HUES64 (cell line): ENCODE results near the gene ACTL7A.
"Not testable (repeated sequence)": the region's sequence is repeated elsewhere in the genome, so short reads cannot be mapped to it uniquely, and the experiment has no call there.

Experiments used
- H3K27ac ChIP-seq: 2 replicates; pipeline ENCODE4 v1.7.0; 2013; ENCODE audit warnings: low read depth, low read length, inconsistent platforms
- H3K27me3 ChIP-seq: 2 replicates; pipeline ENCODE4 v1.6.1; 2013; ENCODE audit warnings: mild to moderate bottlenecking, low read length; ENCODE audit not compliant: insufficient read depth
- H3K36me3 ChIP-seq: 2 replicates; pipeline ENCODE4 v1.6.1; 2013; ENCODE audit warnings: mild to moderate bottlenecking, low read length; ENCODE audit not compliant: insufficient read depth
- H3K4me1 ChIP-seq: 2 replicates; pipeline ENCODE4 v1.6.1; 2013; ENCODE audit warnings: mild to moderate bottlenecking, low read length, moderate library complexity; ENCODE audit not compliant: insufficient read depth
- H3K4me3 ChIP-seq: 2 replicates; pipeline ENCODE4 v1.5.1; 2013; ENCODE audit warnings: mild to moderate bottlenecking, low read length, moderate library complexity
- H3K9ac ChIP-seq: 2 replicates; pipeline ENCODE4 v1.6.1; 2013; ENCODE audit warnings: mild to moderate bottlenecking, low read depth, low read length
- H3K9me3 ChIP-seq: 2 replicates; pipeline ENCODE4 v1.6.1; 2013; ENCODE audit warnings: low read depth, low read length; ENCODE audit not compliant: insufficient read depth
- WGBS: fragments of 150-250, 120-280 bp; methylation state at CpG from one replicate; pipeline ENCODE4 v1.1.7; 2013; ENCODE audit warnings: missing lambda C conversion rate; 5-methylcytosine and 5-hydroxymethylcytosine counted together

ACTL7A gene

DNA sequence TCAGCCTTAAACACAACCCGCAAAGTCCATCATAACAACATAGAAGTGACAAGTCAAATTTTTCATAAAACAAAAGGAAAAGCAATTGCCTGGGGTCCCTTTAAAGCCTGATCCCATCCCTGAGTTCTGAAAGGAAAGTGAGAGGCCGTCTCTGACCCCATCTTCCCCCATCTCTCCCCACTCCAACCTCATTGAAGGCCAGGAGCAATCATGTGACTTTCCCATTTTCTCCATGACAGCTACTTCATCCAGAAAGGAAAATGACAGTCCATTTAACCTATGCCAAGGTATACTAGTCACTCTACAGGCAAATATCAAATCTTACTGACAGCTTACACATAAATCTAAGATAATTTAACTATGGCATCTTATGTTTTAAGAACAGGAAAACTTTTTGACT is 15.5 kb downstream of the ACTL7A start:
- no peak overlapping the region for H3K9ac ChIP-seq
- H3K27me3 ChIP-seq = no peaks in the 10 kb centered on the region
- H3K4me1 ChIP-seq = no peaks in the 10 kb centered on the region
- WGBS = 99% methylated on average over 2 of the region's 2 CpGs
- H3K27ac ChIP-seq = no peak overlapping the region
- no peaks in the 10 kb centered on the region for H3K9me3 ChIP-seq
- H3K4me3 ChIP-seq = no peak overlapping the region
- peaks cover 98% of the 10 kb centered on the region for H3K36me3 ChIP-seq

DNA sequence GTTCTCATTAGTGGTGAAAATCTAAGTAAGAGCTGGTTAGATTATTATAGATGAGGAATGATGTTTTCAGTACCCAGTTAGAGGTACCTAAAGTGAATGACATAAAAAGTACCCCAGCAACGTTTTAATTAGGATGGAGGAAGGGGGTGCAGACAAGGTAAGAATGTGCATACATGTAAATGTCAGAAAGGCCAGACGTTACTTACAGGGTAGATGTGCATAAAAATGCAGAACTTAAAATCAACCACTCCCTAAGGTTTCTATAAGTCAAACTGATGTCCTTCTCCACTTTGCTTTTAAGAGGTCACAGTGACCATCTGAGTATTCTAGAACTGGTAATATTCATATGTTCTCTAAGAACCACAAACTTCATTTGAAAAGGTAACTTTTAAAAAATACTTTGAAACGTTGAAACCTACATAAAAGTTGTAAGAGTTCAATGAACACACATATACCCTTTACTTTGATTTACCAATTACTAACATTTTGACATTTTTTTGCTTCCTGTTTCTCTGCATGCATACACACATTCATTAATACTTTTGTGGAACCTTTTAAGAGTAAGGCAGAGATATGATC is 18.8 kb downstream of the ACTL7A start:
- Histone ChIP-seq H3K4me3 (no peak overlapping the region), H3K9ac (no peak overlapping the region), H3K27me3 (no peaks in the 10 kb centered on the region), H3K4me1 (no peaks in the 10 kb centered on the region), H3K36me3 (peaks cover 81% of the 10 kb centered on the region), H3K9me3 (no peaks in the 10 kb centered on the region), H3K27ac (no peak overlapping the region)
- whole genome bisulfite sequencing = 87% methylated on average over 3 of the region's 3 CpGs

DNA sequence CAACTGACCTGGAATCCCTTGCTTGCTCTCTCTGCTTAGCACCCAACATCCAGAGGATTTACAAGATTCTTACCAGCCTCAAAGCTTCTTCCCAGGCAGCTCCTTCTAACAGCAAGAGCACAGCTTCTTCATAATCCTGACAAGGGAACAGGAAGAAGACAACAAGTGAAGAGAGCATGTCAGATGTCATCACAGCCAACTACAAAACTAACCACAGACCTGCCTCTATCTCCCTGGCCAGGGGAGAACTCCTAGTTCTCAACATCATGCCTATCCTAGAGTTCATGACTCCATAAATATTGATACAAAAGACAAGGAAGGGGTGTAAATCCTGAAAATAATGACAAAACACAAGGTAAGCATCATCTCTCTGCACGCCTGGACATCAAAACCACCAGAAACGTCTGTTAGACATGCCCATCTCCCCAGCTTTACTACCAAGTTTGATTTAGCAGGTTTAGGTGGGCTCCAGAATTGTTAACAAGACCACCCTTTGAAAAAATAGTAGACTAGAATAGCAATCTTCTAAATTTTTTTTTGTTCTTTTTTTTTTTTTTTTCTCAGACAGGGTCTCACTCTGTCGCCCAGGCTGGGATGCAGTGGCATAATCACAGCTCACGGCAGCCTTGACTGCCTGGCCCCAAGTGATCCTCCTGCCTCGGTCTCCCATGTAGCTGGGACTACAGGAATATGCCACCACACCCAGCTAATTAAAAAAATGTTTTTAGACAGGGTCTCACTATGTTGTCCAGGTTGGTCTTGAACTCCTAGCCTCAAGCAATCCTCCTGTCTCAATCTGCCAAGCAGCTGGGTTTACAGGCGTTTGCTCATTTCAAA is 20.2 kb downstream of the ACTL7A start:
- 94% methylated on average over 6 of the region's 6 CpGs for WGBS
- no peak overlapping the region for H3K27ac ChIP-seq
- H3K36me3 ChIP-seq = peaks cover 74% of the 10 kb centered on the region
- H3K9ac ChIP-seq = no peak overlapping the region
- H3K4me3 ChIP-seq = no peak overlapping the region
- H3K9me3 ChIP-seq = no peaks in the 10 kb centered on the region
- no peaks in the 10 kb centered on the region for H3K4me1 ChIP-seq
- H3K27me3 ChIP-seq = no peaks in the 10 kb centered on the region

DNA sequence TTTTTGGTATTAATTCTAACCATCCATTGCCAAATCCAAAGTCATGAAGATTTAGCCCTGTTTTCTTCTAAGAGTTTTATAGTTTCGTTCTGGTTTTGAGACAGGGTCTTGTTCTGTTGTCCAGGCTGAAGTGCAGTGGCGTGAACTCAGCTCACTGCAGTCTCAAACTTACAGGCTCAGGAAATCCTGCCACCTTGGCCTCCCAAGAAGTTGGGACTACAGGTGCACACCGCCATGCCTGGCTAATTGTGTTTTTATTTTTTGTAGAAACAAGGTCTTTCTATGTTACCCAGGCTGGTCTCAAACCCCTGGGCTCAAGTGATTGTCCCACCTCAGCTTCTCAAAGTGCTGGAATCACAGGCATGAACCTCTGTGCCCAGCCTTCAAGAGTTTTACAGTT is 21.0 kb downstream of the ACTL7A start:
- WGBS = 95% methylated on average over 3 of the region's 3 CpGs
- Histone ChIP-seq H3K27me3 (no peaks in the 10 kb centered on the region), H3K27ac (no peak overlapping the region), H3K36me3 (peaks cover 74% of the 10 kb centered on the region), H3K4me3 (no peak overlapping the region), H3K4me1 (no peaks in the 10 kb centered on the region), H3K9me3 (no peaks in the 10 kb centered on the region), H3K9ac (no peak overlapping the region)

DNA sequence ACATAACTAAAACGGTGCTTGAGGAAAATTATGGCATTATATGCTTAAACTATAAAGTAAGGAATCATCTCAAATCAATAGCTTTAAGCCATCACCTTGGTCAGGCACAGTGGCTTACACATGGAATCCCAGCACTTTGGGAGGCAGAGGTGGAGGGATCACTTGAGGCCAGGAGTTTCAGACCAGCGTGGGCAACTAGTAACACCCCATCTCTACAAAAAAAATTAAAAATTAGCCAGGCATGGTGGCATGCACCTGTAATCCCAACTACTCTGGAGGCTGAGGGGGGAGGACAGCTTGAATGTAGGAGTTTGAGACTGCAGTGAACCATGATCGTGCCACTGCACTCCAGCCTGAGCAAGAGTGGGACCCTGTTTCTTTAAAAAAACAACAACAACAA is 22.6 kb downstream of the ACTL7A start:
- H3K27me3 ChIP-seq = no peaks in the 10 kb centered on the region
- no peaks in the 10 kb centered on the region for H3K9me3 ChIP-seq
- peaks cover 74% of the 10 kb centered on the region for H3K36me3 ChIP-seq
- no peaks in the 10 kb centered on the region for H3K4me1 ChIP-seq
- no peak overlapping the region for H3K27ac ChIP-seq
- 90% methylated on average over 2 of the region's 3 CpGs for WGBS
- H3K9ac ChIP-seq = no peak overlapping the region
- H3K4me3 ChIP-seq = no peak overlapping the region

DNA sequence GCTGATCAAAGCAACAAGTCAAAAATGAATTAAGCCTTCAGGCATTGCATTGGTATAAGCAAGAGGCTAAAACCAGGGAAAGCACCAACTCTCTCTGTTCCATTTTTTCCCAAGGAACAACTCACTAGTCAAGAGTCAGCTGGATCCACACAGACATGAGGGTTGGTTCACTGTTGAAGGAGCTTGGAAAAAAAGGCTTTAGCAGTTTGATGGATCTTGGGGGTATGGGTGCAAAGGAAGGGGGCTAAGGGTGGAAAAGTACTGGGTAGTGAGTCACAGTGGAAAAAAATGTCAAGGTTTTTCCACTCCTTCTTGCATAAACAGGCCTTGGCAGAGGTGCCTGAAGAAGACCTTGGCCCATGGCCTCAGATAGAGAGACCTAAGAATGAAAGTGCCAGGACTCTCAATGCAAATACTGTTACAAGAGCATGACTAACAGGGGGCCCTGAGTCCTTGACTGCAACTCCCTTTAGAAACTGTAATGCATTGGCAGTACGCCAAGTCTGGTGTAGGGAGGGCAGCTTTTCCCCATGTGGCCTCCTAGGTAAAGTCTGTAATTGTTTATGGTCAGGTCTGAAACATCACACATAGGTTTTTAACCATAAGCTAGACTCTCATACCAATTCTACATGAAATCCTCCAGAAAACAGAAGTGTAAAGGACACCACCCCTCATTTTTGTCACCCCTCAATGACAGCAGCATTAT is 23.7 kb downstream of the ACTL7A start:
- 91% methylated on average over 1 of the region's 1 CpG for WGBS
- H3K27me3 ChIP-seq = no peaks in the 10 kb centered on the region
- H3K4me3 ChIP-seq = no peak overlapping the region
- H3K9ac ChIP-seq = no peak overlapping the region
- no peaks in the 10 kb centered on the region for H3K9me3 ChIP-seq
- no peaks in the 10 kb centered on the region for H3K4me1 ChIP-seq
- peaks cover 74% of the 10 kb centered on the region for H3K36me3 ChIP-seq
- H3K27ac ChIP-seq = no peak overlapping the region

DNA sequence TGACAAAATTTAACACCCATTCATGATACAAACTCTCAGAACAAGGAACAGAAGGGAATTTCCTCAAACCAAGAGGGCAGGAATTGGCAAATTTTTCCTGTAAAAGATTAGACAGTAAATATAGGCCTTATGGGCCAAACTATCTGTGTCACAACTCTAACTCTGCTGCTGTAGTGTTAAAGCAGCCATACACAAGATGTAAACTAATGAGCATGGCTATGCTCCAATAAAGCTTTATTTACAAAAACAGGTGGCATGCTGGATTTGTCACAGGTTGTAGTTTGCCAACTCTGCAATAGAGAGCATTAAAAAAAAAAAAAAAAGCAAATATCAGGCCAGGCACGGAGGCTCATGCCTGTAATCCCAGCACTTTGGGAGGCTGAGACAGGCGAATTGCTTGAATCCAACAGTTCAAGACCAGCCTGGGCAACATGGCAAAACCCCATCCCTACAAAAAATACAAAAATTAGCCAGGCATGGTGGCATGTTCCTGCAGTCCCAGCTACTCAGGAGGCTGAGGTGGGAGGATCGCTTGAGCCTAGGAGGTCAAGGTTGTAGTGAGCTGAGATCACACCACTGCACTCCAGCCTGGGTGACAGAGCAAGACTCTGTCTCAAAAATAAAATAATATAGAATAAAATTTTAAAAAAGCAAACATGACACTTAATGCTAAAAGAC is 24.7 kb downstream of the ACTL7A start:
- H3K4me3 ChIP-seq, H3K9ac ChIP-seq, H3K4me1 ChIP-seq, H3K9me3 ChIP-seq, H3K27ac ChIP-seq, H3K27me3 ChIP-seq: not testable (repeated sequence)
- 95% methylated on average over 3 of the region's 3 CpGs for WGBS
- H3K36me3 ChIP-seq = peaks cover 74% of the 10 kb centered on the region

DNA sequence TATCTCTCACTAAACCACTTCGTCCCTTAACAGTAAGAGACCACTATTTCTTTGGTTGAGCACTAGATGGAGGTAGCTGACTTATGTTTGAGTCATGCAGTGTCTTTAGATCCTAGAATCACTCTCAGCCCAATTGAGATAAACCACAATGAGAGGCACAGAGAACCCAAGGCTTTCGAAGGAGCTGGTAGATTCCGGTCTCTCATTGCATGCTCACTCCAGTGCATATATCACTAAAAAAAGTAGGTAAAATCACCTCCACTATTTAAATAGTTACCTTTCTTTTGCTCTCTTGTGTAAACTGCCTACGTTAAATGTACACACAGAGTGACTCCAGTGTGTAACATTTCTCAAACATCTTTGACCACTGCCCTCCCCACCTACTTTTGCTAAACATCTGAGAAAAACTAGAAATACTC is 27.6 kb downstream of the ACTL7A start:
- Histone ChIP-seq H3K9me3 (no peaks in the 10 kb centered on the region), H3K27me3 (no peaks in the 10 kb centered on the region), H3K9ac (no peak overlapping the region), H3K4me3 (no peak overlapping the region), H3K36me3 (peaks cover 87% of the 10 kb centered on the region), H3K27ac (no peak overlapping the region), H3K4me1 (no peaks in the 10 kb centered on the region)
- 99% methylated on average over 4 of the region's 4 CpGs for WGBS

DNA sequence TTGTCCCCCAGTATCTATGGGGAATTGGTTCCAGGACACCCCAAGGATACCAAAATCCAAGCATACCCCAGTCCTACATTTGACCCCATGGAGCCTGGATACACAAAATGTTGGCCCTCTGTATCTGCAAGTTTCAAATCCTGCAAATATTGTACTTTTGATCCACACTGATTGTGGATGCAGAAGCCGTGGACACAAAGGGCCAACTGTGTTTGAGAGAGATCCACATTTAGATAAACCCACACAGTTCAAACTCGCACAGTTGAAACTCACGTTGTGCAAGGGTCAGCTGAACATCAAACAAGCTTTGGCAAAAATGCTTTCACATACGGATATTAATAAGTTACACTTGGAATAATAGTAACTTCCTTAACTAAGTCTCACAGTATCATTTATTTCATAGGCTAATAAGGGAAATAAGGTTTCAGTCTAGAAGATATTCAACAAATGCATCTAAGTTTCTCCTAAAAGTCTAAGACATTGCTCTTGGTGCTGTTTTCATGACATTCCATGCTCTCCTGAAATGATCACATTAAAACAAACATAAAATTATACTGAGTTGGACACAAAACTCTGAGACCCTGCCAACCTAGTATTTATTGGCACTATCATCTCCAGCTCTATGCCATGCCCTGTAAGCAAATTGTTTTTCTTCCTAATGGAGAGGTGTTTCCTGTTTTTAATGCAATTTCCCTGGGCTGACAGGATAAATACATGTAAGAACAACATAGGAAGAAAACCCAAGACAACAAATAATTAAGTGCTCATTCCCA is 32.3 kb downstream of the ACTL7A start:
- no peak overlapping the region for H3K9ac ChIP-seq
- no peaks in the 10 kb centered on the region for H3K9me3 ChIP-seq
- peaks cover 99% of the 10 kb centered on the region for H3K36me3 ChIP-seq
- H3K27me3 ChIP-seq = no peaks in the 10 kb centered on the region
- WGBS = 94% methylated on average over 4 of the region's 4 CpGs
- no peak overlapping the region for H3K4me3 ChIP-seq
- H3K4me1 ChIP-seq = no peaks in the 10 kb centered on the region
- no peak overlapping the region for H3K27ac ChIP-seq

DNA sequence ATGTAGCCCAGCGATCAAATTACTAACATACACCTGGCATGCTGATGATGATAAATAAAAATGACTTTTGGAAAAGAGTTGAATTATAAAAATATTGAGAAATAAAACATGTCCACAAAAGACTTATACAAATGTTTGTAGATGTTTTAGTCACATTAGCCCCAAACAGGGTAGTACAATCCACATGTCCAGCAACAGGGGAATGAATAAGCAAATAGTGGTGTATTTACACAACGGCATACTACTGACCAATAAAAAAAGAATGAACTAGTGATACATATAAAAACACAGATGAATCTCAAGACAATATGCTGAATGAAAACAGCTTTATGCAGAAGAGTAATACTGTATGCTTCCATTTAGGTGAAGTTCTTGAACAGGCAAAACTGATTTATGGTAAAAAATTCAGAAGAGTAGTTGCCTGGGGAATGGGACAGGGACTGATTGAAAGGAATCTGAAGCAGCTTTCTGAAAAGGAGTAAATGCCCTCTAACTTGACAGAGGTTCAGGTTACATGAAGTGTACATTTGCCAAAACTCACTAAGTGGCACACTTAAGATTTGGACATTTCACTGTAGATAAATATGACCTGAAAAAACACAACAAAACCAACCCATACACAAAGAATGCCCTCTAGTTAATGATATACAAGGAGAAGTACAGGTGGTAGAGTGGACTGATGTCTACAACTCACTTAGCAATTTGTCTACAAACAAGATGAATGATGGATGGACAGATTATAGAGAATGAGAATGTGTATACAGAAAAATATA is 35.4 kb downstream of the ACTL7A start:
- Histone ChIP-seq H3K27ac (no peak overlapping the region), H3K27me3 (no peaks in the 10 kb centered on the region), H3K9me3 (no peaks in the 10 kb centered on the region), H3K4me1 (no peaks in the 10 kb centered on the region), H3K36me3 (peaks cover 97% of the 10 kb centered on the region), H3K9ac (no peak overlapping the region), H3K4me3 (no peak overlapping the region)
- 100% methylated on average over 1 of the region's 2 CpGs for WGBS
